ENCODE measurements around the gene DNAJC7.

DNA sequence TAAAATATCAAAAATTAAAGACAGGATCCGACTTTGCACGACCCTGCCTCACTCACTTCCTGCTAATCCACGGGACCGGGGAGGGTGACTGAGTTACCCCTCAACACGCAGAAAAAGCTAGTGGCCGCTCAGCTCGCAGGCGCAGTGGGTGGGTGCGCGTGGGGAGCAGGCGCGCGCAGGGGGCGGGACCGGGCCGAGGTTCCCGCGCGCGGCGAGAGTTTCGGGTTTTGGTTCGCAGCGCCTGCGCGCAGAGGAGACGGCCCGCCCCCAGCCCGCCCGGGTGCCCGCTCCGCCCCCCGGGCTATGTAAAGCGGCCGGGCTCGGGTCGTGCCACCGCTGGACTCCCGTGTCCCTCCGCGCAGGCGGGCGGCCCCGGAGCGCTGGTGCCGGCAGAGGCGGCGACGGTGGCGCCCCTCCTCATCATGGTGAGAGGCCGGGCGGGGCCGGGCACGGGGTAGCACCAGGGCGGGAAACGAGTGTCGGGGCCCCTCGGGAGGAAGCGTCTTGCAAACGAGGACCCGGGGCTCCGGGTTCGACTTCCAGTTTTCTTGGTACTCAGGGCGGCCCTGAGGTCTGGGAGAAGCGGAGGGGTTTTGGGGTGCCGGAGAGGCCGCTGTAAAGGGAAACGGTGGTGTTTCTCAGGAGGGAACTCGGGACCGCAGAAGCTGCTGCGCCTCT lies 50.6 kb downstream of the DNAJC7 start, which contains the start of gene CNP:
- TF ChIP-seq, protein P1, sequence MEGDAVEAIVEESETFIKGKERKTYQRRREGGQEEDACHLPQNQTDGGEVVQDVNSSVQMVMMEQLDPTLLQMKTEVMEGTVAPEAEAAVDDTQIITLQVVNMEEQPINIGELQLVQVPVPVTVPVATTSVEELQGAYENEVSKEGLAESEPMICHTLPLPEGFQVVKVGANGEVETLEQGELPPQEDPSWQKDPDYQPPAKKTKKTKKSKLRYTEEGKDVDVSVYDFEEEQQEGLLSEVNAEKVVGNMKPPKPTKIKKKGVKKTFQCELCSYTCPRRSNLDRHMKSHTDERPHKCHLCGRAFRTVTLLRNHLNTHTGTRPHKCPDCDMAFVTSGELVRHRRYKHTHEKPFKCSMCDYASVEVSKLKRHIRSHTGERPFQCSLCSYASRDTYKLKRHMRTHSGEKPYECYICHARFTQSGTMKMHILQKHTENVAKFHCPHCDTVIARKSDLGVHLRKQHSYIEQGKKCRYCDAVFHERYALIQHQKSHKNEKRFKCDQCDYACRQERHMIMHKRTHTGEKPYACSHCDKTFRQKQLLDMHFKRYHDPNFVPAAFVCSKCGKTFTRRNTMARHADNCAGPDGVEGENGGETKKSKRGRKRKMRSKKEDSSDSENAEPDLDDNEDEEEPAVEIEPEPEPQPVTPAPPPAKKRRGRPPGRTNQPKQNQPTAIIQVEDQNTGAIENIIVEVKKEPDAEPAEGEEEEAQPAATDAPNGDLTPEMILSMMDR (IDR thresholded peaks at IDR 0.05): no peak
- TF ChIP-seq POLR2AphosphoS5 (IDR thresholded peaks at IDR 0.05; ENCODE audit: low read depth, low read length) (peak; percentile 88), ELF1 (IDR thresholded peaks at IDR 0.05) (0 out of 2 replicates have a peak, but pooled peaks have one; percentile 19), TAF1 (IDR thresholded peaks at IDR 0.05; ENCODE audit: borderline replicate concordance, low read depth, low read length) (peak; percentile 81), EP300 (IDR thresholded peaks at IDR 0.05; ENCODE audit: borderline replicate concordance in 1 of 2, low read depth in 1 of 2, low read length in 1 of 2) (no peak), EZH2phosphoT487 (IDR thresholded peaks at IDR 0.05; ENCODE audit: borderline replicate concordance, low read depth) (no peak), FOXM1 (IDR thresholded peaks at IDR 0.05; ENCODE audit: low read depth) (no peak)
- TF ChIP-seq, protein P2, sequence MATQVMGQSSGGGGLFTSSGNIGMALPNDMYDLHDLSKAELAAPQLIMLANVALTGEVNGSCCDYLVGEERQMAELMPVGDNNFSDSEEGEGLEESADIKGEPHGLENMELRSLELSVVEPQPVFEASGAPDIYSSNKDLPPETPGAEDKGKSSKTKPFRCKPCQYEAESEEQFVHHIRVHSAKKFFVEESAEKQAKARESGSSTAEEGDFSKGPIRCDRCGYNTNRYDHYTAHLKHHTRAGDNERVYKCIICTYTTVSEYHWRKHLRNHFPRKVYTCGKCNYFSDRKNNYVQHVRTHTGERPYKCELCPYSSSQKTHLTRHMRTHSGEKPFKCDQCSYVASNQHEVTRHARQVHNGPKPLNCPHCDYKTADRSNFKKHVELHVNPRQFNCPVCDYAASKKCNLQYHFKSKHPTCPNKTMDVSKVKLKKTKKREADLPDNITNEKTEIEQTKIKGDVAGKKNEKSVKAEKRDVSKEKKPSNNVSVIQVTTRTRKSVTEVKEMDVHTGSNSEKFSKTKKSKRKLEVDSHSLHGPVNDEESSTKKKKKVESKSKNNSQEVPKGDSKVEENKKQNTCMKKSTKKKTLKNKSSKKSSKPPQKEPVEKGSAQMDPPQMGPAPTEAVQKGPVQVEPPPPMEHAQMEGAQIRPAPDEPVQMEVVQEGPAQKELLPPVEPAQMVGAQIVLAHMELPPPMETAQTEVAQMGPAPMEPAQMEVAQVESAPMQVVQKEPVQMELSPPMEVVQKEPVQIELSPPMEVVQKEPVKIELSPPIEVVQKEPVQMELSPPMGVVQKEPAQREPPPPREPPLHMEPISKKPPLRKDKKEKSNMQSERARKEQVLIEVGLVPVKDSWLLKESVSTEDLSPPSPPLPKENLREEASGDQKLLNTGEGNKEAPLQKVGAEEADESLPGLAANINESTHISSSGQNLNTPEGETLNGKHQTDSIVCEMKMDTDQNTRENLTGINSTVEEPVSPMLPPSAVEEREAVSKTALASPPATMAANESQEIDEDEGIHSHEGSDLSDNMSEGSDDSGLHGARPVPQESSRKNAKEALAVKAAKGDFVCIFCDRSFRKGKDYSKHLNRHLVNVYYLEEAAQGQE (IDR thresholded peaks at IDR 0.05; ENCODE audit: low read depth, low read length): no peak
- TF ChIP-seq, protein P3, sequence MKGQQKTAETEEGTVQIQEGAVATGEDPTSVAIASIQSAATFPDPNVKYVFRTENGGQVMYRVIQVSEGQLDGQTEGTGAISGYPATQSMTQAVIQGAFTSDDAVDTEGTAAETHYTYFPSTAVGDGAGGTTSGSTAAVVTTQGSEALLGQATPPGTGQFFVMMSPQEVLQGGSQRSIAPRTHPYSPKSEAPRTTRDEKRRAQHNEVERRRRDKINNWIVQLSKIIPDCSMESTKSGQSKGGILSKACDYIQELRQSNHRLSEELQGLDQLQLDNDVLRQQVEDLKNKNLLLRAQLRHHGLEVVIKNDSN (IDR thresholded peaks at IDR 0.05; ENCODE audit: borderline replicate concordance, low read depth): no peak
